ENCODE results near the gene FBXL4. TPM values are rescaled to one million over a fixed set of nuclear protein-coding genes. Genes with fewer than 3 reads are reported as not detected.

Gene FBXL4
- total and polyA plus RNA-seq, 2 of the 8 experiments (the other 6 are each of a cell fraction or from before 2014, with no cell fraction given): 6.9 to 13.8 TPM

DNA sequence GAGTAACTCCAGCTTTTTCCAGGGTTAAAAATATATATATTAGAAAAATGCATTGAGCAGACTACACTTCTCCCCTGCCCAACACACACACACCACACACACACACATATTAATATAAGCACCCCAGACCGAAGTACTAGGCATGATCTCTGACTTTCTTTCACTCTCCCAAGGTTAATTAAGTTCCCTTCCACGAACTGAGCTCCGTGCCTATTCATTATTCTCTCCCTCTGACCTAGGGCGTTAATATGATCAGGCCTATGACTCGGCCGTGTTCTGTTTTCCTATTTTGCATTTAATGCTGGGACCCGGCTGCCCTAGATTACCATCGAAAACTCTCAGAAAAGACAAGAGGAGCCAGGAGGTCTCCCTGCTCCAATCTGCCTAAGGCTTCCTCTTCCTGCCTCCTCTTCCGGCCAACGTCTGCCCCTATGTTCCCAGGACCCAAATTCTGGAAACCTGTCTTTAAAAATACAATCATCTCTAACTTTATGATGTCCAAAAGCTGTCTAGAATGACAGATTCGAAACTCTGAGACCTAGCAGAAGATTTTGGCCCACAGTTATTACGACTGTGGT is 119.4 kb downstream of the FBXL4 start (continued):
- TF ChIP-seq USF2 (IDR thresholded peaks at IDR 0.05; ENCODE audit: low read length): no peak
- no peak for TF ChIP-seq TBP (IDR thresholded peaks at IDR 0.05; ENCODE audit: low read depth, low read length)

Measured in H1 (cell line).